GM04503 (cell line): ENCODE results near the gene ADCY1.

ENCODE experiments used
- DNase-seq: peaks from one replicate; pipeline ENCODE4 v3.0.0-alpha.2; 2012; ENCODE audit warnings: low read depth

Gene ADCY1

DNA sequence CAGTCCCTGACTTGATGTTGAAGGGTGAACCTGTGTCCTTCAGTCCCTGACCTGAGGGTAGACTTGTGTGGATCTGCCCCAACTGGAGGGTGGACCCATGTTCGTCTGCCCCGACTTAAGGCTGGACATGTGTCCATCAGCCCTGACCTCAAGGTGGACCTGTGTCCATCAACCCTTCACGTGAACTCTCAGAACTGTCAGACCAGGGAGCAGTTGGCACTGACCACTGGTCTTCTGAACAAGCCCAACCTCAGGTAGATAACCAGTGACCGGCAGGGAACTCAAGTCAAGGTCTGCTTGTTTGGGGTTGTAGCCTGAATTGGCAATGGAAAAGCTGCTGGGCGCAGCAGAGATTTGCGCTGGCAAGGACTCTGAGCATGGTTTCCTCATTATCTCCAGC is 96.5 kb downstream of the ADCY1 start:
- DNase-seq: no peak

DNA sequence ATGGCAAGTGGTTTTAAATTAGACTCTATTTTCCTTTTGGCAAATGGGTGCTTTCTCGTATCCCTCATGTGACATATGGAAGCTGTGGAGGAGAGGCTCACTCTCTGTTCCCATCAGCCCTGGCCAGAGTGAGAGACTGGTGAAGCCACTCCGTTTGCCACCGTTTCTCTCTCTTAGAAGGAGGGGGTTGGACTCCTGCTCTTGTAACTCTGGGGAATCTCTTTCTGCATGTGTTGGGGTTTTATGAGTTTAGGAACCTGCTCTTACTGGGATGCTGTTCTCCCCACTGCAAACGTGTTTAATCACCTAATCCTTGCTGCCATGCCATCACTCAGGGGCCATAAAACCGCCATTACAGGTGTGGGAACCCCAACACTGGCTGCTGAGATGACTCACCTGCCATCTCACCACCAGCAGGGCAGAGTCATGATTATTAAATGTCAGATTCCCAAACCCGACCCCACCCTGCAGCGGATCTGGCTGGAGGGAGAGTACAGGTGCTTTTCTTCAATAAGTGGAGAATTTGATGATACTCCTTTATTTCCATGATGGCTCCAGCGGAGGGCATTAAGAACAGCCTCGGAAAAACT is 103.2 kb downstream of the ADCY1 start:
- DNase-seq: no peak

DNA sequence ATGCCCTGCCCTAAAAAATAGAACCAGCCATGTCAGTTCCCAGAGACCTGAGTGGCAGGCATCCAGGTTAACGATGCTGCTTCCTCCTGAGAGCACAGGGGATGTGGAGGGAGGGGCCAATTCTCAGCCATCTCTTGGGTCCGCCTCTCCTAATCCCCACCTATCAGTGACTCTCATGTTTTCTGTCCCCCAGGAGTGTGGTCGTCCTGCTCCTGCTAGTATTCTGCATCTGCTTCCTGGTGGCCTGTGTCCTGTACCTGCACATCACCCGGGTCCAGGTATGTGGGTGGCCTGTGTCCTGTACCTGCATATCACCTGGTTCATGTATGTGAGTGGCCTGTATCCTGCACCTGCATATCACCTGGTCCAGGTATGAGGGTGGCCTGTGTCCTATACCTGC is 105.3 kb downstream of the ADCY1 start:
- DNase-seq: no peak

DNA sequence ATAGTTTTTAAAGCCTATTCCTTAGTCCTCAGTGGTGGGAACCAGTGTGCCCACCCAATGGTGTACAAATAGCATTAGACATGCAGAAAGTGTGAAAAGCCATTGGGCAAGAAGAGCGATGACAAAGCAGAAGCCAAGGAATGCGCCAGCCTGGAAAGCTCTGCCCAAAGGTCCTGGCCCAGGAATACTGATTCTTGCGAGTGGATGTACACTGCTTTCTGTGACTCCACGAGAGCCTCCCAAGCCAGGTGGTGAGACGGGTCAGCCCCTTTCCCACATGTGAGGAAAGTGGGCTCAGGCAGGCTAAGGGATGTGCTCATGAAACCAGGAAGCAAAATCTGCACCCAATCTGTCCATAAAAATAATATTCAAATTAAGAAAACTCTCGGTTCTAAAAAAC is 106.6 kb downstream of the ADCY1 start:
- DNase-seq: no peak

DNA sequence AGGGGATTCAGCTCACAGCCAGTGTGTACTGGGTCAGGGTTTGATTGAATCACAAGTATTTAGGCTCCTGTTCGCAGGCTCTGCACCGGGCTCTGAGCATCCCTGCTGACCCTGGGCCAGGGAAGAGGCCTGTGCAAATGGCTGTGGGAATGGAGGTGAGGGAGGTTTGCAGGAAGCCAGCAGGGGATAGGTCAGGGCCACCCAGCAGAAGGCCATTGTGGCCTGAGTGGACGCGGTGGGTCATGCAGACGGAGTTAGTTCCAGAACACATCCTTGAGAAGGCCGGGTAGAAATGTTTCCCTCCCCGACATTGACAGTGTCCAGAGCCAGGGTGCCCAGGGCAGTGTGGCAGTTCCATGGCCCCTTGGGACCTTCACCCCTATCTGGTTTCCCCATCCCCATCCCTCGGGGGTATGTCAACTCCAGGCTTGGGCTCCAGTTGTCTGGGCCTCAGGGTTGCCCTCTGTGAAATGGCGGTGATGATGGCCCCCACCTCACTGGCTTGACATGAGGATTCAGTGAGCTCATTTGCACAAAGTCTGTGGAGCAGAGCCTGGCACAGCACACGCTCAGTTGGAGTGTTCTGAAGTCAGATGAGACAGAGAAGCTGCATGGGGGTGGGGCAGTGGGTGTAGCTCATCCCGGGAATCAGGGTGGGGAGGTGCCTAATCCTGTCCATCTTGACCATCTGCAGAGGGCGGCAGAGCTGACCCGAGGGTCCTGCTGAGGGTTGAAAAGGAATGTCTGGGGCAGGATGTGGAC is 107.6 kb downstream of the ADCY1 start:
- no peak for DNase-seq

DNA sequence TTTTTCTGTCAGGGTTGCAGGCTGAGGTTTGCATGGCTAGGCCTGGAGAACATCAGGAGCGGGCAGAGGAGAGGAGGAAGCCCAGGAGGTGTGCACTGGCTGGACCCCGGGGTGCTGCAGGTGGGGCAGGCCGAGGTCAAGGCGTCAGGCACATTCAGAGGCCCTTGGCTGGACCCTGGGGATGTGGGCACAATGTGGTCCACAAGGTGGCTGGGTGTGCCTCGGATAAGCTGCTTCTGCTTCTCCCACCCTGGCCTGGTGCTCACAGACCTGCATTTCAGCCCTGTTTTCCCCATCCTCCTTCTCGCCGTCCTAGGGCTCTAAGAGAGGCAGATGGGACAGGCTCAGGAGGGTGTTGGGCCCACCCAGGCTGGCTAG is 108.2 kb downstream of the ADCY1 start:
- DNase-seq: no peak

DNA sequence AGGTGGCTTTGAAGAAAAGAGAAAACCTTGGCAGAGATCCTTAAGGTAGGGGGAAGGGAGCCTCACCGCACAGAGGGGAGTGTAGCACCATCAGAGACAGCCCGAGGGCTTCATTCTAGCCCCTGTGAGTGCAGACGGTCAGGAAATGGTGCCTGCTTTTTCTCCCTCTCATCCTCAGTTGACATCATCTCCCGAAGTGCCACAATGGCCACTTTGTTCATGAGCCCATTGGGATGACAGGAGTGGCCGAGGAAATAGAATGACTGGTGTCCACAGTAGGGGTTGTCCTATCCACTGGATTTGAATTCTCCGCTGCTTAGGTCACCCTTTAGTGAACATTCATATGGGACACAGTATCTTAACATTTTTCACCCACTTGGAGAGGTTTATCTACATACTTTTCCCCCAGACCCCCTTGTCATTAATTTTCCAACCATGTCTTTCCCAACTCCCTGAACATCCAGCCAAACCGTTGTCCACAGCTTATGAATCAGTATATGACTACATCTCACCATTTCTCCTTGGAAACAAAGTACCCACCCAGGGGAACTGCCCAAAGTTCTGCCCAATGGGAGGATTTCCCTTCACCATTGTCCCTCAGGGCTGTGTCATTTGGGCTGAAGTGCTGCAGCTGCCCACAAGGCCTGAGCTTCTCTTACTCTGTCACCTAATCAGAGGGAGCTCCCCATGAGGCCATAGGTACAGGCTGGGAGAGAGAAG is 108.8 kb downstream of the ADCY1 start:
- no peak for DNase-seq

DNA sequence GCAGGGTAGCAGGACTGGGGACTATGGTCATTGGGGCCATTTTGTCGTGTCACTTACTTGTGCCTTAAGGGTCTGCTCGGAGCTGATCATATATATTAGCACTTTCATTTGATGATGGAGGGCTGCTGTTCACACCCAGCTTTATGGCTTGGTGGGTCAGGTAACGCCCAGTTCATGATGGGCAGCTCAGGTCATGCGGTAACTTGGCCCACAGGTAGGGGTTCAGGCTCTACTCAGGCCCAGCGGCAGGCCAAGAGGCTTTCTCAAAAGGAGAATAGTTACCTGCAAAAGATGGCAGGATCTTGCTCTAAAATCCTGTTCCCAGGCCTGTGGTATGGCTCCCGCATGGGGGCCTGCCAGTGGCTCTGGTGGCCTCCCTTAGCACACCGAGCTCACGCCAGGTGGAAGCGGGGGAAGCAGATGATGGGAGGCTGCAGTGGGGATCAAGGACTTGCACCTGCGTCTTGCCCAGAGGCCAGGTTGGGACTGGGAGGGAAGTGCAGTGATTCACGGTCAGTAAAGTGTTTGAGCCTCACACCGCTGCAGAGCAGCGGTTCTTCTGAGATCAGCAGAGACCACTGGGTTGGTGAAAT is 109.5 kb downstream of the ADCY1 start:
- DNase-seq: no peak

DNA sequence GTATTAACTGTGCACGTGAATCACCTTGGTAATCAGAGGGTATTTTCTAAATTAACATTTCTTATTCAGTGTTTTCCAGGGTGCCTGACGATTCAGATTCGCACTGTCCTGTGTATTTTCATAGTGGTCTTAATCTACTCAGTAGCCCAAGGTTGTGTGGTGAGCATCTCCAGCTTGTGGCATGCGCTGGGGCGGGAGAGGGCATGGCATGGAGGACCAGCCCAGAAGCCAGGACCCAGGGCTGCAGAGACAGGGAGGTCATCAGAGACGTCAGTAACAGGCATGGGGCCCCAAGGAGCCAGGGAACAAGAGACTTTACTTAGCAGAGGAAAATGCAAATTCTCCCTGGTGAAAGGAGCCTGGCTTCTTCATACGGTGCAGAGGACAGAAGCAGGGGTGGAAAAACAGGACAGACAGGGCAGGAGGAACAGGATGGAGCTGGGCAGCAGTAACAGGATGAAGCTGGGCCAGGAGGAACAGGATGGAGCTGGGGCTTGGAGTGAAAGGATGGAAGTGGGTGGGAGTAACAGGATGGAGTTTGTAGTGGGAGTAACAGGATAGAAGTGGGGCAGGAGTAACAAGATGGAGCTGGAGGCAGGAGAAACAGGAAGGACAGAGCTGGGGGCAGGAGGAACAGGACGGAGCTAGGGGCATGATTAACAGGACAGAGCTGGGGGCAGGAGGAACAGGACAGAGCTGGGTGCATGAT is 110.9 kb downstream of the ADCY1 start:
- no peak for DNase-seq

DNA sequence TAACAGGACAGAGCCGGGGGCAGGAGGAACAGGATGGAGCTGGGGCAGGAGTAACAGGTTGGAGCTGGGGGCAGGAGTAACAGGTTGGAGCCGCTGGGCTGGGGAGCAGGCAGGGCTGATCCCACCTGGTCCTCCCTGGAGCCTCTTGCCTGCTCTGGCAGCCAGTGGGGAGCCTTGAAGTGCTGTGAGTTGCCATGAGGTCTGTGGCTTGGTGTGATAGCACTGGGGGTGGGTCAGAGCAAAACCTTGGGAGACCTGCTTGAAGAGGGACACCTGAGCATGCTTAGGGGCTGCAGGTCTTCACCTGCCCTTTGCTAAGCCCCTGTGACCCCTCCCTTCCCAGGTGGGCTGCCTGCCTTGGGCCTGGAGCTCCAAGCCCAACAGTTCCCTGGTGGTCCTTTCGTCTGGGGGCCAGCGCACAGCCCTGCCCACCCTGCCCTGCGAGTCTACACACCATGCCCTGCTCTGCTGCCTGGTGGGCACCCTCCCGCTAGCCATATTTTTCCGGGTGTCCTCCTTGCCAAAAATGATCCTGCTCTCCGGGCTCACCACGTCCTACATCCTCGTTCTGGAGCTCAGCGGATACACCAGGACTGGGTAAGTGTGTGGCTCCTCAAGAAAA is 111.6 kb downstream of the ADCY1 start:
- no peak for DNase-seq

DNA sequence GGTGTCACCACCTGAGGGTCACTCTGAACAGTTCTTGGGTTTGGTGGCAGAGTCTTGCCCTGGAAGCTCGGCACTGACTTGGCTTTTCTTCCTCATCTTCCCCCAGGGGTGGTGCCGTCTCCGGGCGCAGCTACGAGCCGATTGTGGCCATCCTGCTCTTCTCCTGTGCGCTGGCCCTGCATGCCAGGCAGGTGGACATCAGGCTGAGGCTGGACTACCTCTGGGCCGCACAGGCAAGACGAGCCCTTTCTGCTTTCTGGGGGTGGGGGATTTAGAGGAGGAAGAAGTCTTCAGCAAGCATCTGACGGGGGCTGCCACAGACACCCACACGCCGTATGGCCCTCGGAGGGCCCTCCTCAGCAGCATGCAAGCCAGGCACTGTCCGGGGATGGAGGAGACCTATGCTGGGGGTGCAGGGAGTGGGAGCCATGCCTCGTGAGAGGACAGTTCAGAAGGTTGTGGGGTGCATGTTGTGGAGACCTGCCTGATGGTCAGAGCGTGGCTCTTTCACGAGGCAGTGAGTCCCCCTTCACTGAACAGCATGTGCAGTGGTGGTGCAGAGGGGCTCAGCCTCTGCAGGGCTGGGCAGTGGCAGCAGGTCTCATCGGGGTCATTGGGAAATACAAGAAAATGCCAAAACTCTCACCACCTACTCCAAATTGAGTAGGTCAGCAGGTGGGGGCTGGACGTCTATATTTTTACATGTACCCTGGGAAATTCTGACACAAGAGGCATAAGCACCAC is 112.4 kb downstream of the ADCY1 start:
- no peak for DNase-seq

DNA sequence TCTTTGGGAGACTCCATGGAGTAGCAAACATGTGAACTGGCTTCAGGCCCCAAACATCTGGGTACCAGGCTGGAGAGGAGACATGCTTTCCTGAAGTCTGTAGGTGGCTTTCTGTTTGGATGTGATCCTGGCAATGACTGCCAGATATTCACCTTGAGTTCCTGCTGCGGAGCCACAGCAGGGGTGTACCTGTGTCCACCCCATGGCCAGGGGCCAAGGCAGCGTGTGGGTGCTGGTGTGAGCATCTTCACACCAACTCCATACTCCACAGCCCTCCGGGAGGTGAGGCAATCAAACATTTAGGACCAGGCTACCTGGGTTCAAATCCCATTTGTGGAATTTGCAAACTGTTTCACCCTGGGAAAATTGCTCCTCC is 113.0 kb downstream of the ADCY1 start:
- DNase-seq: no peak

DNA sequence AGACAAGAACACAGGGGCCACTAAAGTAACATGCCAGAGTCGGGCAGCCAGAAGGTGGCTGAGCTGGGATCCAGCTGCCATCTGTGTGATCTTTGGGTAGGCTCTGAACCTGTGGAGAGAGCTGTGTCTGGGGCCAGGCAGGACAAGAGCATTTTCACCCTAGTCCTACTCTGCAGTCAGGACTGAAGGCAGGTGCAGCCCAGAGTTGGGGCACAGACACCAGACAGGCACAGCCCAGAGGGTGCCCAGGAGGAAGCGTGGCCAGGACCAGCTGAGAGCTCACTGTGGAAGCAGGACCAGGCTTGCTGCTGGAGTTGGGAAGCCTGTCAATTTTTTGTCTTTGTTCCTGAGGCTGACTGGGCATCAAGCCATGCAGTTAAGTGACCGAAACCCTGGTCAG is 113.6 kb downstream of the ADCY1 start:
- no peak for DNase-seq

DNA sequence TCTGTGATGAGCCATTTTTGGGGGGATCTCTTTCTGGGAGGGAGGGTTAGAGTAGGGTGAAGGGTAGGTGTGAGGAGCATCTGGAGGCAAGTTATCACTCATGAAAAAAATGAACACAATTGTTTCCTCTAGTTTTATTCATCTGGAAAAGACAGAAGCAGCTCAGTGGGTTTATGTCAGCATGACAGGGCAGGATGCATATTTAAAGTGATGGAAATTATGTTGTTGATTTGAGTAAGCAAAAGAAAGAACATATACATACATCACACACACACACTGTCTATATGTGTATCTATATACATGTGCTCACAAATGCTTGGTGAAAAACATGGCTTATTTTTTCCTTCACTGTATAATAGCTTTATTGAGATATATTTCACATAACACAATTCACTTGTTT is 114.2 kb downstream of the ADCY1 start:
- DNase-seq: no peak

DNA sequence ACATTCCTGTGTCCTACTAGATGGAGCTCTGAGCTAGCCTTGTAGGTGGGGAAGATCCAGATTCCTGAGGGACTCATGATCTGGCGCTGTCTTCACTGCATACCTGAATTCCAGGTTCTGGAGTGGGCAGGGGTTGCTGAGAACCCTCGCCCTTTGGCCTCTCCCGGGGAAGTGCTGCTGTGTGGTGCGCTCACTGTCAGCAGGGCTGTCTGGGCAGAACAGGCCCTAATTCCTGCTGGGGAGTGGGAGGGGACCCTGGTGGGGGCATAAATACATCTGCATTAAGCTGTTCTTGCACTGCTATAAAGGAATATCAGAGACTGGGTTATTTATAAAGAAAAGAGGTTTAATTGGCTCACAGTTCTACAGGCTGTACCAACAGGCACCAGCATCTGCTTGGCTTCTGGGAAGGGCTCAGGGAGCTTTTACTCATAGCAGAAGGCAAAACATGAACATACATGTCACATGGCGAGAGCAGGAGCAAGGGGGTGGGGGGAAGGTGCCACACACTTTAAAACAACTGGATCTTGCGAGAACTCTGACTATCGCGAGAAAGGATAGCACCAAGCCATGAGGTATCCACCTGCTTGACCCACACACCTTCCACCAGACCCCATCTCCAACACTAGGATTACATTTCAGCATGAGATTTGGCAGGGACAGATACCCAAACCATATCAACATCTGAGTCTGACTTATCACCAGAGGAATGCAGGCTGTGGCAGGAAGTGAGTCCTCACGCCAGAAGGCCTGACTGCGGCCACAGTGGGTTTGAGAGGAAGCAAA is 115.0 kb downstream of the ADCY1 start:
- DNase-seq: peak; percentile 47

DNA sequence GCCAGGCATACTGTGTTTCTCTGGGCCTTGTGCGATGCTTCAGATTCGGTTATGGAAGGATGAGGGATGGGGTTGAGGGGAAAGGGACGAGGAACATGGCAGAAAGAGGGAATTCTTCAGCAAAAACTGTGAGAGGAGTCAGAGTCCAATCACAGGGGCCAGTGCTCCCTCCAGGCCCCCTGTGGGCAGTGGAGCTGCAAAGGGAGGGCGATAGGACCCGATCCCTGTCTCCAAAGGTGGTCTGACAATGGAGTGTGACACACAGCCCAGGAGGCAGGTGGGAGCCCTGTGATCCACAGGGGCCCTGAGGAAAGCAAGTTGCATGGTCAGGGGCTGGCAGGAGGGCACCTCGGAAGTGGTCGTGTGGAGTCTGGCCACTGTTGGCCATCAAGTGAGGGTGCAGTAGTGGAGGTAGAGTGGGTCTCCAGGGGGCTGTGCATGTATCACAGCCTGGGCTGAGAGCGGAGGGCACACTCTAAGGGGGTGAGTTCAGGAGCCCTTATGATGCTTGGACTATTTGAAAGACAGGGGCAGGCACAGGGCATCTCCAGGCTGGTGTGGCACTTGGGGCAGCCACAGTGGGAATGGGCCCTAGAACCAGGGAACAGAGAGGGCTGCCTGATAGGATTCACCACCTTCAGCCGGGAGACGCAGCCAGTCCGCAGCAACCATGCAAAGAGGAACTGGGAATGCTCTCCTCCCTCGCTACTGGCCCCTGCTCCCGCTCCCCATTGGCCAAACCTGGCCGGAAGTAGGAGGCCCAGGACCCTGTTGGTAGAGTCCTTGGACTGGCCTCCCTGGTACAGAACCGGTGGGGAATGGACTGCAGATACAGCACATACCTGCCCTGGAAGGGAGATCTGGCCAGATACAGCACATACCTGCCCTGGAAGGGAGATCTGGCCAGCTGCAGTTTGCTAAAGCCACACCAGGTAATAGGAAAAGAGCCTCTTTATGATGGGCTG is 115.9 kb downstream of the ADCY1 start:
- no peak for DNase-seq

DNA sequence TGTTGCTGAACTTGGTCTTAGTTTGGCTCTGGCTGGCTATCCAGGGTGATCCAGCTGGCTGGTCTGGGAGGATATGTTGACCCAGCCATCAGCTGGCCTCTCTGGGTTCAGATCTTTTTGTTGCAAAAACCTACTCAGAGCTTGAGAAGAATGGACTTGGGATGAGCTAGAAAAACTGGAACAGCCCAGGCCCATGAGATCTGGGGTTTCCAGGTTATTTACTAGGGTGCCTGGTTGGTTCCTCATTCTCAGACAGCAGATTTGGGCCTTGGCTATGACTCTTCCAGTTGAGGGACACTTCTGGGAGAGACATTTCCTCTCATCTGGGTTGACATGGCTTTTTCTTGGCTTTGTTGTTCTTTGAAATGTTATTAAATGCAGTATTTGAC is 116.6 kb downstream of the ADCY1 start:
- DNase-seq: no peak

DNA sequence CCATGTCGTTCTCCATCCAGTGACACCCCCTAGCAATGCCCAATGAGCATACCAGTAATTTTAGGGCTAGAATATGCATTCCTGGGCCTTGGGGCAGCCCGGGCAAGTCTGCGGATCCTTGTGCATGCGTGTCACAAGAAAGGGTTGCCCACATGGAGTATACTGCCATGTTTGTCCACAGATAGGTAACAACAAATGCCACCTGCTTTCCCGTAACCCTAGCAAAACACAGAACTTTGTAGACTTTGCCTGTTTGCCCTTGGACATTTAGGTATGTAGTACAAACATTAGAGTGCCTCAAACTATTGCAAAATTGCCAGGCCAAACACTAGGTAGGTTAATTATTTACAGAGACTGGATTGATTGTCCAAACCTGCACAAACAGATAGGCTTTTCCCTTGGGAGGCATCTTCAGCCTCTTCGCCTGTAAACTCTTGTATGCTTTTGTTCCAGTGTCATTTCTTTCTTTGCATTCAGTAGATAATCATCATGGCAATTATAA is 117.0 kb downstream of the ADCY1 start:
- DNase-seq: no peak

DNA sequence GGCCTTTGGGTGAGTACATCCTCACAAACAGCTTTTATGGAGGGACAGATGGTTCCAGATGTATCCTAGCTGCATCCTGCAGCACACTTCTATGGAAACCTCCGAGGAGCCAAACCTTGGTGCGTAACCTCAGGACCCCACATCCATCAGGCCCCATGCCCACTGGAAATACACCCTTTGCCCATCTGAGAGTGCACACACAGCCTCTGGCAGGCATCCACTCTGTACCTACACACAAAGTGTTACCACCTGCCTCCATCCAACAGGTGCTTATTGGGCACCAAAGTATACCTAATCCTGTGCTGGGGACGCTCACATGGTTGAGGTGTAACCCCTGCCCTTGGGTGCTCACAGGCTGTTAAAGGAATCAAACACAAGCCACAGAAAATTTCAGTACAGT is 117.9 kb downstream of the ADCY1 start:
- no peak for DNase-seq
